Measurements from ENCODE around the gene FEM1B. TPM values are rescaled to one million over a fixed set of nuclear protein-coding genes. Genes with fewer than 3 reads are reported as not detected.

The FEM1B gene
- total RNA-seq, 1 donor from 2014 or later: 71.1 TPM

DNA sequence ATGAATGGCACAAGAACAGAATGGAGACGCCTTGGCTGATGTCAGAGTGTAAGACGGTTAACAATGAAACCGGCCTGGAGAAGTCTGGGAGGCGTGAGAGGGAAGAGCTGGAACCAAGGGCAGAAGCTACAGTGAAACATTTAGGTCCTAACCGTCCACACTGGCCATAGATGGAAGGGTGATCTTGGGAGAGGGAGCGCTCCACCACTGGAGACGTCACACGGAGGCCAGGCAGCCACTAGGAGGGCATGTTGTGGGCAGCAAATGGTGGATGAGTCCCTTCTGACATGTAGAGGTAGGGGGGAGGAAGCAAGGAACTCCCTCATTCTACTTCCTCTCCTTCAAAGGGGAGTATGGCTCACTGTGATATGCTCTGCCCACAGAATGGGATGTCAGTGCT, 23.8 kb downstream of the FEM1B start:
- DNase-seq (ENCODE audit: extremely low spot score, unreplicated experiment): no peak
- peak overlapping the region; percentile 83 for H3K27ac Mint-ChIP-seq (ENCODE audit: unreplicated experiment)
- no peak overlapping the region for H3K4me3 Mint-ChIP-seq (ENCODE audit: unreplicated experiment)
- no peaks in the 10 kb centered on the region for H3K9me3 Mint-ChIP-seq (ENCODE audit: unreplicated experiment)
- peaks cover 42% of the 10 kb centered on the region for H3K4me1 Mint-ChIP-seq (ENCODE audit: unreplicated experiment)
- no peaks in the 10 kb centered on the region for H3K27me3 Mint-ChIP-seq (ENCODE audit: unreplicated experiment)
- TF ChIP-seq, protein P1, sequence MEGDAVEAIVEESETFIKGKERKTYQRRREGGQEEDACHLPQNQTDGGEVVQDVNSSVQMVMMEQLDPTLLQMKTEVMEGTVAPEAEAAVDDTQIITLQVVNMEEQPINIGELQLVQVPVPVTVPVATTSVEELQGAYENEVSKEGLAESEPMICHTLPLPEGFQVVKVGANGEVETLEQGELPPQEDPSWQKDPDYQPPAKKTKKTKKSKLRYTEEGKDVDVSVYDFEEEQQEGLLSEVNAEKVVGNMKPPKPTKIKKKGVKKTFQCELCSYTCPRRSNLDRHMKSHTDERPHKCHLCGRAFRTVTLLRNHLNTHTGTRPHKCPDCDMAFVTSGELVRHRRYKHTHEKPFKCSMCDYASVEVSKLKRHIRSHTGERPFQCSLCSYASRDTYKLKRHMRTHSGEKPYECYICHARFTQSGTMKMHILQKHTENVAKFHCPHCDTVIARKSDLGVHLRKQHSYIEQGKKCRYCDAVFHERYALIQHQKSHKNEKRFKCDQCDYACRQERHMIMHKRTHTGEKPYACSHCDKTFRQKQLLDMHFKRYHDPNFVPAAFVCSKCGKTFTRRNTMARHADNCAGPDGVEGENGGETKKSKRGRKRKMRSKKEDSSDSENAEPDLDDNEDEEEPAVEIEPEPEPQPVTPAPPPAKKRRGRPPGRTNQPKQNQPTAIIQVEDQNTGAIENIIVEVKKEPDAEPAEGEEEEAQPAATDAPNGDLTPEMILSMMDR (IDR thresholded peaks at IDR 0.05): no peak
- H3K36me3 Mint-ChIP-seq (ENCODE audit: unreplicated experiment): peaks cover 59% of the 10 kb centered on the region

DNA sequence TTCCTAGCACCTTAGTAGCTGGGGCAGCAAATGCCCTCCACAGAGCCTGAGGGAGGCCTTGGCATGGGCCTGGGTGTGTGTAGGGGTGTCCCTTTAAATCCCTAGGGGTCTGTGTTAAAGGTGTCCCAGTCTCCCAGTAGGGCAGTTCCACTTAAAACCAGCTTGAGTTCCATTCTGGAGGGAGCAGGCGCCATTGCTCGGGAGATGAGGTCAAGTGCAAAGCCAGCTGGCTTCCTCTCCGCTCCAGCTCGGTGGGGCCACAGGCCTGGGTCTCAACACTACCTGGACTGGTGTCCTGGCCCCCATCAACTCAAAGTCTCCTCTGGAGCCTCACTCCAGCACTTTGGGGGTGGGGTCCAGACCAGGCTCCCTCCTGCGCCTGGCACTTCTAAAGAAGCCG, 25.2 kb downstream of the FEM1B start:
- Mint-ChIP-seq H3K27ac (ENCODE audit: unreplicated experiment) (peak overlapping the region; percentile 66), H3K36me3 (ENCODE audit: unreplicated experiment) (peaks cover 61% of the 10 kb centered on the region), H3K27me3 (ENCODE audit: unreplicated experiment) (no peaks in the 10 kb centered on the region), H3K9me3 (ENCODE audit: unreplicated experiment) (no peaks in the 10 kb centered on the region), H3K4me1 (ENCODE audit: unreplicated experiment) (peaks cover 54% of the 10 kb centered on the region), H3K4me3 (ENCODE audit: unreplicated experiment) (no peak overlapping the region)
- TF ChIP-seq, protein P1 (IDR thresholded peaks at IDR 0.05): no peak
- no peak for DNase-seq (ENCODE audit: extremely low spot score, unreplicated experiment)

DNA sequence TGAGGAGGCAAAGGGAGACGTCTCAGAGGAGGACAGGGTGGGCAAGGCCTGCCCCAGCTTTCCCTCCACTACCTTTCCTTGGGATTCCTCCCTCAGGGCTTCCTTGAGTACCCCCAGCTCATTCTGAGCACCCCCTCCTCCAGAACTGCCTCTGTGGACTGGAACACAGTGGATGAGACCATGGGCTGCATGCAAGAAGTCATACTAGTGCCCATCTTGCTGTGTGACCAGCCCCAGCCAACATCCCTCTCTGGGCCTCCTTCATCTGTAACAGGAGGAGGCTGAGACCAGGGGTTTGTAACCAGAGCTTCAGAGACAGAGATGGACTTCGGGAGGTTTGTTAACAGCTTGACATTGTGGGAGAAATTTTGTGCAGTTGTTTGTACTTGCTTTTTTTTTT, 25.6 kb downstream of the FEM1B start:
- H3K36me3 Mint-ChIP-seq (ENCODE audit: unreplicated experiment): peaks cover 61% of the 10 kb centered on the region
- no peak overlapping the region for H3K4me3 Mint-ChIP-seq (ENCODE audit: unreplicated experiment)
- no peaks in the 10 kb centered on the region for H3K27me3 Mint-ChIP-seq (ENCODE audit: unreplicated experiment)
- DNase-seq (ENCODE audit: extremely low spot score, unreplicated experiment): no peak
- TF ChIP-seq, protein P1 (IDR thresholded peaks at IDR 0.05): no peak
- peak overlapping the region; percentile 66 for H3K27ac Mint-ChIP-seq (ENCODE audit: unreplicated experiment)
- H3K9me3 Mint-ChIP-seq (ENCODE audit: unreplicated experiment): no peaks in the 10 kb centered on the region
- H3K4me1 Mint-ChIP-seq (ENCODE audit: unreplicated experiment): peaks cover 55% of the 10 kb centered on the region

DNA sequence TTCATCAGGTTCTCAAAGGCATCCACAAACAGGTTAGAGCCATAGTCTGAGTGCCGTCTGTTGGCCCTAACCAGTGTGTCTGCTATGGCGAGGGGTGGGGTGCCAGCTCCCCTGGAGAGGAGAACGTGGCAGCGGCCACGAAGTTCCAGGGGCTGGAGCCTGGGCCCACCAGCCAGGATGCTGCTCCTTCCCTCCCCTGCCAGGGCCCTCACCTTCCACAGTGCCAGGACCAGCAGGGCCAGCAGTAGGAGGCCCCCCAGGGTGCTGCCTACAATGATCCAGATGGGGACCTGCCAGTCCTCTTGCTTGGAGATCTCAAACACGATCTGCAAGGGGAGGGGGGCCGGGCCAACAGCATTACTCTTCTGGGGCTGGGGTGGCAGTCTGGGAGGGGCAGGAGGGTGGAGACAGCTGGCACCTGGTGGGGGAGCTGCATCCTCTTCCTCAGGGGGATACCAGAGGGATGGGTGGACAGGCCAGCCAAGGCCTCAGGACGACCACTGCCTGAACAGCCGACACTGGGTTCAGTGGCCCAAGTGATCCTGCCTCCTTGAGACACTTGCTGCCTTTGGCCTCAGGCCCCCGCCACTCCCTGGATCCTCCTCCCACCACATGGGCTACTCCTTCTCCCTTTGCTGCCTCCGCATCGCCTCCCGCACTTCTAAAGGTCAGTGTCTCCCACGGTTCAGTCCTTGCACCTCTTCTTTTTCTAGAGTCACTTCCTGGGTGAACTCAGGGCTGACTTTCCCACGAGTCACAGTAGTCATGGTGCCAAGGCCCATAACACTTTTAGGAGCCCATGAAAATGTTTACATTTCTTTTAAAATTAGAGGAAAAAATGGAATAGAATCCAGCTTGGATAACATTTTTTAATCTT, 26.3 kb downstream of the FEM1B start:
- peaks cover 58% of the 10 kb centered on the region for H3K4me1 Mint-ChIP-seq (ENCODE audit: unreplicated experiment)
- DNase-seq (ENCODE audit: extremely low spot score, unreplicated experiment): no peak
- H3K9me3 Mint-ChIP-seq (ENCODE audit: unreplicated experiment): no peaks in the 10 kb centered on the region
- TF ChIP-seq, protein P1 (IDR thresholded peaks at IDR 0.05): no peak
- H3K27me3 Mint-ChIP-seq (ENCODE audit: unreplicated experiment): no peaks in the 10 kb centered on the region
- peak overlapping the region; percentile 96 for H3K27ac Mint-ChIP-seq (ENCODE audit: unreplicated experiment)
- no peak overlapping the region for H3K4me3 Mint-ChIP-seq (ENCODE audit: unreplicated experiment)
- H3K36me3 Mint-ChIP-seq (ENCODE audit: unreplicated experiment): peaks cover 64% of the 10 kb centered on the region

DNA sequence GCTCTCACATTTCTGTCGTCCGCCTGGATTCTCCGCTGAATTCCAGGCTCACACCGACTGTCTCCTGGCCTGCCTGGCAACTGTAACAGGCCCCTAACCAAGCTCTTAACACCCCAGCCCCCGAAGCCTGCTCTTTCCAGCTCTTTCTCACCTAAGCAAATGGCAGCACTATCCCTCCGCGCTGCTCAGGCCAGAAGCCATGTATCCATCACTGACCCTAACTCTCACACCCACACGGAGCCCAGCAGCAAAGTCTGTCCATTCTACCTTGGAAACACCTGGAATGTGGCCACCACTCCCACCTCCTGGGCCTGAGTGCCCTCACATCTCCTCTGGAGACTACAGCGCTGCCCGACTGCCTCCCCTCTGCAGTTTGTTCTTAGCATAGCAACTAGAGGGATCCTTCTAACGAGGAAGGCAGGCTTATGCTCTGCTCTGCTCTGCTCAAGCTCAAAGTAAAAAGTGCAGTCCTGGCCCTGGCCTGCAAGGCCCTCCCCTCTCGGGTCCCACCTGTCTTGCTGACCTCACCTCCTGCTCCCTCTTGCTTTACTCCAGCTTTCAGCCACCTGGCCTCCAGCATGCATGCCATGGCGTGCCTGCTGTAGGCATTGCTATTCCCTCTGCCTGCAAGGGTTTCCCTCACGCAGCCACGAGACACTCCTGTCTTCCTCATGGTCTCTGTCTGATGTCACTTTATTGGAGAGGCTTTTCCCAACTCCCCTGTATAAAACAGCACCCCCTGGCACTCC, 27.2 kb downstream of the FEM1B start:
- no peak for DNase-seq (ENCODE audit: extremely low spot score, unreplicated experiment)
- Mint-ChIP-seq H3K36me3 (ENCODE audit: unreplicated experiment) (peaks cover 70% of the 10 kb centered on the region), H3K27ac (ENCODE audit: unreplicated experiment) (peak overlapping the region; percentile 96)

More for the DNA sequence above, 27.2 kb downstream of the FEM1B start:
- Mint-ChIP-seq H3K4me3 (ENCODE audit: unreplicated experiment) (no peak overlapping the region), H3K9me3 (ENCODE audit: unreplicated experiment) (no peaks in the 10 kb centered on the region), H3K27me3 (ENCODE audit: unreplicated experiment) (no peaks in the 10 kb centered on the region), H3K4me1 (ENCODE audit: unreplicated experiment) (peaks cover 62% of the 10 kb centered on the region)
- TF ChIP-seq, protein P1 (IDR thresholded peaks at IDR 0.05): no peak

All from osteocyte (in vitro differentiated cells).